WERI-Rb-1 (cell line): ENCODE measurements around the gene EIF3I.

Experiments used
- DNase-seq: peaks from one replicate; pipeline ENCODE4 v3.0.0-alpha.2; 2020
- H3K27ac ChIP-seq: fragments of 250-450 bp; sonication (Bioruptor Pico); 2 replicates; pipeline ENCODE4 v1.5.1; 2020; ENCODE audit warnings: mild to moderate bottlenecking, moderate library complexity
- H3K27me3 ChIP-seq: fragments of 250-450 bp; sonication (Bioruptor Pico); 2 replicates; pipeline ENCODE4 v1.5.1; 2021; ENCODE audit warnings: mild to moderate bottlenecking, low read depth, moderate library complexity; ENCODE audit not compliant: insufficient read depth, severe bottlenecking
- H3K36me3 ChIP-seq: fragments of 250-450 bp; sonication (Bioruptor Pico); 2 replicates; pipeline ENCODE4 v1.5.1; 2020; ENCODE audit warnings: mild to moderate bottlenecking, moderate library complexity
- H3K4me3 ChIP-seq: 2 replicates; pipeline ENCODE4 v1.5.1; 2011; ENCODE audit warnings: low read depth, mild to moderate bottlenecking, control low read depth, low read length
- H3K9me3 ChIP-seq: fragments of 250-450 bp; sonication (Bioruptor Pico); 2 replicates; pipeline ENCODE4 v1.5.1; 2021; ENCODE audit warnings: mild to moderate bottlenecking, moderate library complexity; ENCODE audit not compliant: severe bottlenecking
- CTCF ChIP-seq: IDR thresholded peaks from 2 replicates; pipeline ENCODE4 v1.5.1; 2011; ENCODE audit warnings: low read depth, mild to moderate bottlenecking, control low read depth, inconsistent platforms, low read length

The EIF3I gene

DNA sequence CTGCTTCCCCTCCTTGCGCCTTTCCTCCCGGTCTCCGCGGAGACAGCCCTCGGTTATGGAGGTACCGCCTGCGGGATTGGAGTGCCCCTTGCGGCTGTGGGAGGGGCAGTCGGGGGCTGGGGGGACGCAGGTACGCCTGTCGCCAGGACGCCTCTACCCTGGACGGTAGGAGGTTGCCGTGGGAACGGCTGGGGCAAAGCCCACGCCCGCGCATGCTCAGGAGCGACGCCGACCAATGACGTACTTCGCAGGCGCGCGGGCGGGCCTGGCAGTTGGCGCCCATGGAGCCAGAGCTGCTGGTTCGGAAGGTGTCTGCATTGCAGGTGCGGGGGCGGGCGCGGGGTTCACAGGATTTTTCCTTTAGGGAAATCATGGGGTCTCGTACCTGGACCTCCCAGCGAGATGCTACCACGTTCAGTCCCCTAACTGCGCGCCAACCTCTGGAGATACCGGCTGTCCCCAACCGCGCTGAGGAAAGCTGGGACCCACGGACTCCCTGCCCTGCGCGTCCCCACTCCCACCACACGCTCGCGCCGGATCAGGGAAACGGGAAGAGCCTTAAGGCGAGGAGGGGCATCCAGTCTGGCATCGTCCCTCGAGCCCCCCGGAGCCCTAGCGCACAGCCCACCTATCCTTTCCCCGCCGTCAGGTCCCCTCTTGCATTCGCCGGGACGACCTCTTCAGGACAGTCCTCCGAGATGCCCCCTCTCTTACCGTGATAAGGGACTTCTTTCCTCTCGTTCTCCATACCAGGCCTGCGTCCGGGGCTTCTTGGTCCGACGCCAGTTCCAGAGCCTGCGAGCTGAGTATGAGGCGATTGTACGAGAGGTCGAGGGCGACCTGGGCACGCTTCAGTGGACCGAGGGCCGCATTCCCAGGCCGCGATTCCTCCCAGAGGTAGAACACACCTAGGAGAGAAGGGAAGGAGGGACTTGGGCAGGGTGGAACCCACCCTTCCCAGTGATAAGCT lies 16.5 kb upstream of the EIF3I start, which contains the start of gene IQCC:
Gene IQCC (plus strand): TSS at position 271 of the 970 bp plus-strand sequence. CDS start 11 bp downstream, at position 282.
- Histone ChIP-seq H3K27ac (peak within 1 kb of the TSS; percentile 81), H3K4me3 (peak within 1 kb of the TSS; percentile 81), H3K9me3 (no peaks in the 10 kb centered on the region), H3K27me3 (no peaks in the 10 kb centered on the region), H3K36me3 (peaks cover 18% of the 10 kb centered on the region)
- DNase-seq, result peak; percentile 95
- peak; percentile 34 for TF ChIP-seq CTCF

DNA sequence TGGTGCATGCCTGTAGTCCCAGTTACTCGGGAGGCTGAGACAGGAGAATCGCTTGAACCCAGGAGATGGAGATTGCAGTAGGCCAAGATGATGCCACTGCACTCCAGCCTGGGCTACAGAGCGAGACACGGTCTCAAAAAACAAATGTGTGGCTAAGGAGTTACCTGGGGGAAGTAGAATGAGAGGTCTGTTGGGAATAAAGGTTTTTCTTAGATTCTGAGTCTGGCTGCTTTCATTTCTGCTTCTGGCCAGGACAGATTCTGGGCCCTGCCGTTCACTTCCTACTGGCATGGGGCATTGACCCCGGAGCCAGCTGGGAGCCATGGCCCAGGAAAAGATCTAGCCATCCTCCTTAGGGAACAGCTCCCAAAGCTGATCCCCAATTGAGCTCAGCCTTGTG lies 13.7 kb upstream of the EIF3I start:
- Histone ChIP-seq H3K4me3 (no peak overlapping the region), H3K36me3 (peaks cover 18% of the 10 kb centered on the region), H3K27me3 (no peaks in the 10 kb centered on the region), H3K9me3 (no peaks in the 10 kb centered on the region), H3K27ac (no peak overlapping the region)
- TF ChIP-seq CTCF, result no peak
- DNase-seq, result no peak

GRCh38 chr1:32208891-32209328 lies 13.3 kb upstream of the EIF3I start, which contains the start of gene DCDC2B:
Gene DCDC2B, plus strand, starts transcription at chr1:32209089. Its CDS starts 5 bp downstream, at chr1:32209094.
- no peak for TF ChIP-seq CTCF
- DNase-seq, result peak; percentile 42
- H3K27ac ChIP-seq, result no peak within 1 kb of the TSS
- H3K9me3 ChIP-seq, result no peaks in the 10 kb centered on the region
- no peaks in the 10 kb centered on the region for H3K27me3 ChIP-seq
- no peak within 1 kb of the TSS for H3K4me3 ChIP-seq
- peaks cover 18% of the 10 kb centered on the region for H3K36me3 ChIP-seq

DNA sequence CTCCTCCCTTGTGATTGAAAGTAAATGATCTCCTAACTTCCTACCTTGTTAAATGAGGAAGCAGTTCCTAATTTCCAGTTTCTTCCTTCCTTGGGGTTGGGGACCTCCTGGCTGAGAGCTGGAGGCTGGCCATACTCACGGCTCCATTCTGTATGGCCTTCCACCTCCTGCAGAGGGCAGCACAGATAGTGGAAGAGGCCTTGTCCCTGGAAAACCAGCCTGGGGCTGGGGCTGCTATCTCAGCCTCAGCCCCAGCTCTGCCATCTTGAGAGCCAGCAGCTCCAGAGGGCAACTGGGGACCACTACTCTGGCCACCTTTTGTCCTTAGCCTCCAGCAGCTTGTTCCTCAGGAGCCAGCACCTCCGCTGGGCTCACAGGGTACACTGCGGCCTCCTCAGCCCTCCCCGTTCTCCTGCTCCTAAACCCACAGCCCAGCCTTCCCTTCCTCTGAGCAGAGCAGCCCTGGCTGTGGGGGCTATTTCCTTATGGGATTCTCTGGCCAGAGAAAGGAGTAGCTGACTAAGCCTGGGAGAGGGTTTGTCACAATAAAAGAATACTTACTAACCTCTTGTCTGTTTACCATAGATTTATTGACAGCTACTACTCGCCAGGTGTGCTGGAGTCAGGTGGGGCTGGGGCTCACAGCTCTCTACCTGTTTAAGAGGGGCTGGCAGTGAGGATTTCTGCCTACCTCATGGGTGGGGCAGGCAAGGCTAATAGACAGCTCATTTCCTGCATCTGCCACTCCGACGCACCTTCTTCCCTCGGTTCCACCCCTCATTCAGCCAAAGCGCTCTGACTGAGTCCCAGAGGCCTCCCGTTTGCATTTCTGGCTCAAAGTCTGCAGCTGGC lies 6.4 kb upstream of the EIF3I start:
- no peaks in the 10 kb centered on the region for H3K9me3 ChIP-seq
- TF ChIP-seq CTCF, result peak; percentile 85
- H3K27me3 ChIP-seq, result no peaks in the 10 kb centered on the region
- peaks cover 10% of the 10 kb centered on the region for H3K36me3 ChIP-seq
- peak; percentile 78 for DNase-seq
- H3K4me3 ChIP-seq, result no peak overlapping the region
- H3K27ac ChIP-seq, result no peak overlapping the region

- Histone ChIP-seq H3K27me3 (no peaks in the 10 kb centered on the region), H3K27ac (no peak overlapping the region), H3K9me3 (no peaks in the 10 kb centered on the region), H3K4me3 (no peak overlapping the region), H3K36me3 (peaks cover 10% of the 10 kb centered on the region)
- DNase-seq, result no peak
- no peak for TF ChIP-seq CTCF
These were observed 5.6 kb upstream of the EIF3I start for GRCh38 chr1:32216566-32216965.
